Measurements from ENCODE around the gene MARVELD1. TPM values are rescaled to one million over a fixed set of nuclear protein-coding genes. Genes with fewer than 3 reads are reported as not detected.

The MARVELD1 gene
- total RNA-seq, 2 donors from 2014 or later, result 2.0 TPM

GRCh38 chr10:97708976-97709946 is 4.3 kb upstream of the MARVELD1 start:
- no peak overlapping the region for H3K27ac Mint-ChIP-seq
- ATAC-seq (replicated peaks), result no peak

DNA sequence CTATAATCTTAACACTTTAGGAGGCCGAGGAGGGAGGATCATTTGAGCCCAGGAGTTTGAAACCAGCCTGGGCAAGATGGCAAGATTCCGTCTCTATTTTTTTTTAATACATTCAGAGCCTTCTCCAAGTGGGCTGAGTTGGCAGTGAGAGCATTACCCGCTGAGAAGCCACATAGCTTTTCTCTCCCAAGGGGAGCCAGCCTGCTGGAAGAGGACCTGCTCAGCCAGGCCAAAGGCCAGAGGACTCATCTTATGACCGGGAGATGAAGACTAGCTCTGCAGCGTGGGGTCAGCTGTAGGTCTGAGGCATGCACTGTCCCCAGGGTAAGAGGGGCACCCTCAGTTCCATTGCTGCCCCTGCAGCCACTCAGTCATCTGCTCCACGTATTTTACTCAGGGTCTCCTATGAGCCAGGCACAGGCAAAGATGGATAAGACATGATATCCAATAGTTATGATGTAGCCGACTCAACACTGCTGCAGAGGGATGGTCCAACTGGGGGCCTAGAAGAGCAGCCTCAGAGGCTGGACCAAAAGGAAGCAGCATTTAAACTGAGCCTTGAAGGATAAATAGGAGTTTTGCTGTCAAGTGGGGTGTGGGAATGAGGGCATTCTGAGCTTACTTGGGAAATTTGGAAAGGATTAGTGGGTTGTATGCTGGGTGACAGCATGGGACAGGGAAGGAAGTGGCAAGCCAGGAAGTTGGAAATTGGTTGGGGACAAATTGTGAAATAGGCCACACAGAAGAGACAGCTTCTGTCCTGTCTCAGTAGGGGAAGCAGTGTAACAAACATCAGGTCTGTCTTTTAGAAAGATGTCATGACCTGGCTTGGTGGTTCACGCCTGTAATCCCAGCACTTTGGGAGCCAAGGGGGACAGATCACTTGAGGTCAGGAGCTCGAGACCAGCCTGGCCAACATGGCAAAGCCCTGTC is 1.6 kb upstream of the MARVELD1 start:
- peak overlapping the region; percentile 26 for H3K27ac Mint-ChIP-seq
- H3K9me3 Mint-ChIP-seq, result no peaks in the 10 kb centered on the region
- H3K4me3 Mint-ChIP-seq, result peak overlapping the region; percentile 83
- ATAC-seq (replicated peaks), result no peak
- H3K4me1 Mint-ChIP-seq, result no peaks in the 10 kb centered on the region
- H3K27me3 Mint-ChIP-seq, result peaks cover 10% of the 10 kb centered on the region
- H3K36me3 Mint-ChIP-seq (ENCODE audit: low read depth), result no peaks in the 10 kb centered on the region

More at GRCh38 chr10:97708976-97709946, 4.3 kb upstream of the MARVELD1 start:
- H3K4me3 Mint-ChIP-seq, result no peak overlapping the region
- H3K27me3 Mint-ChIP-seq, result peaks cover 10% of the 10 kb centered on the region
- H3K4me1 Mint-ChIP-seq, result no peaks in the 10 kb centered on the region
- H3K36me3 Mint-ChIP-seq (ENCODE audit: low read depth), result no peaks in the 10 kb centered on the region
- H3K9me3 Mint-ChIP-seq, result no peaks in the 10 kb centered on the region

GRCh38 chr10:97713826-97714400 is 383 bp downstream of the MARVELD1 start:
- Mint-ChIP-seq H3K27me3 (peaks cover 10% of the 10 kb centered on the region), H3K27ac (peak overlapping the region; percentile 49), H3K4me1 (no peaks in the 10 kb centered on the region), H3K4me3 (peak overlapping the region; percentile 83), H3K9me3 (no peaks in the 10 kb centered on the region), H3K36me3 (ENCODE audit: low read depth) (no peaks in the 10 kb centered on the region)
- ATAC-seq (replicated peaks), result peak; percentile 84

- H3K36me3 Mint-ChIP-seq (ENCODE audit: low read depth), result no peaks in the 10 kb centered on the region
- H3K27me3 Mint-ChIP-seq, result peaks cover 4% of the 10 kb centered on the region
- H3K4me3 Mint-ChIP-seq, result peak overlapping the region; percentile 83
- H3K9me3 Mint-ChIP-seq, result no peaks in the 10 kb centered on the region
- H3K27ac Mint-ChIP-seq, result peak overlapping the region; percentile 49
- ATAC-seq (replicated peaks), result peak; percentile 38
- H3K4me1 Mint-ChIP-seq, result no peaks in the 10 kb centered on the region
These were observed 1.1 kb downstream of the MARVELD1 start for GRCh38 chr10:97714401-97715258.

DNA sequence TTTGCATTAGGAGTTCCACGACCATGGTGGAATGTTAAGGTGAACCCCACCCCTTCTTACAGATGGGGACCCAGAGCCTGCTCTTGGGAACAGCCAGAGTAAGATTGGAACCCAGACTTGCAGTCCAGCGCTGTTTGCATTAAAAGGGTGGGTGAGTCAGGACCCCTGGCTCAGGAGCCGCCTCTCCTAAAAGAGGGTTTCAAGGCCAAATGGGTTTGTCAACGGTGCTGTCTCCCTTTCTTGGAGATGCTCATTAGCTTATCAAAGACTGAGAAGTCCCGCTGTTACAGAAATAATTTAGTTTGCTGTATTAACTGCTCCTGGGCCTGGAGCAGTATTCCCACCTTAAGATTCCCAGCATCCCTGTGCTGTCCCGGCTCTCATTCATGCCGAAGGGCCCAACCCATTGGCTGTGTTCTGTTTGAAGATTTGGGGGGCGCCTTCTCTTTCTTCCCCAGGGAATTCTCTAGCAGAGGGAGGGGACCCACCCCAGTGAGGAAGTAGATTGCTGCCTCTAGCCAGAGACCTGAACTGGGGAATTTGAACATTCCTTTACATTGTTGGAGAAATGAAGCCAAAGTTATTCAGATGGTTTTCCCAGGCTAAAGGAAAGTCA is 1.8 kb downstream of the MARVELD1 start:
- Mint-ChIP-seq H3K27me3 (peaks cover 4% of the 10 kb centered on the region), H3K4me1 (no peaks in the 10 kb centered on the region), H3K4me3 (peak overlapping the region; percentile 83), H3K27ac (no peak overlapping the region), H3K9me3 (no peaks in the 10 kb centered on the region), H3K36me3 (ENCODE audit: low read depth) (no peaks in the 10 kb centered on the region)
- no peak for ATAC-seq (replicated peaks)

GRCh38 chr10:97717627-97718026 is 4.1 kb downstream of the MARVELD1 start:
- Mint-ChIP-seq H3K4me1 (no peaks in the 10 kb centered on the region), H3K36me3 (ENCODE audit: low read depth) (no peaks in the 10 kb centered on the region), H3K4me3 (no peak overlapping the region), H3K27ac (no peak overlapping the region), H3K27me3 (no peaks in the 10 kb centered on the region), H3K9me3 (no peaks in the 10 kb centered on the region)
- no peak for ATAC-seq (replicated peaks)

DNA sequence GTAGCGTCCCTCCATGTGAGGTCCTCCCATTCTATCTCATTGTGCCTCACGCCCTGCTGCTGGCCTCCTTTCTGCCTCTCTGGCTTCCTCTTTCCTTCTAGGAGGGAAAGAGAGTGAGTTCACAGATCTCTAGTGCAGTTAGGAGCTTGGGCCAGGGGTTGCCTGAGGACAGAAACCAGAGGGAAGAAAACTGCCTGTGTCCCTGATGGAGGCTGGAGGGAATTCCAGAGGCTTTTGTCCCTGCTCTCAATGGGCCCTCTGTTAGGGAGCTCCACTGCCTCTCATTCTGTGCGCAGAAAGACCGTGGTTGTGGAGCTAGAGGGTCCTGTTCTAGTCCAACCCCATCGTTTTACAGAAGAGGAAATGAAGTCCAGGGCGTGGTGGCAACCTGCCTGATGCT is 4.6 kb downstream of the MARVELD1 start:
- H3K36me3 Mint-ChIP-seq (ENCODE audit: low read depth), result no peaks in the 10 kb centered on the region
- H3K4me3 Mint-ChIP-seq, result no peak overlapping the region
- ATAC-seq (replicated peaks), result no peak
- H3K27me3 Mint-ChIP-seq, result no peaks in the 10 kb centered on the region
- no peaks in the 10 kb centered on the region for H3K9me3 Mint-ChIP-seq
- no peak overlapping the region for H3K27ac Mint-ChIP-seq
- no peaks in the 10 kb centered on the region for H3K4me1 Mint-ChIP-seq

GRCh38 chr10:97718659-97719142 is 5.2 kb downstream of the MARVELD1 start:
- Mint-ChIP-seq H3K9me3 (no peaks in the 10 kb centered on the region), H3K4me1 (no peaks in the 10 kb centered on the region), H3K27ac (no peak overlapping the region), H3K27me3 (no peaks in the 10 kb centered on the region), H3K4me3 (no peak overlapping the region), H3K36me3 (ENCODE audit: low read depth) (no peaks in the 10 kb centered on the region)
- ATAC-seq (replicated peaks), result no peak

DNA sequence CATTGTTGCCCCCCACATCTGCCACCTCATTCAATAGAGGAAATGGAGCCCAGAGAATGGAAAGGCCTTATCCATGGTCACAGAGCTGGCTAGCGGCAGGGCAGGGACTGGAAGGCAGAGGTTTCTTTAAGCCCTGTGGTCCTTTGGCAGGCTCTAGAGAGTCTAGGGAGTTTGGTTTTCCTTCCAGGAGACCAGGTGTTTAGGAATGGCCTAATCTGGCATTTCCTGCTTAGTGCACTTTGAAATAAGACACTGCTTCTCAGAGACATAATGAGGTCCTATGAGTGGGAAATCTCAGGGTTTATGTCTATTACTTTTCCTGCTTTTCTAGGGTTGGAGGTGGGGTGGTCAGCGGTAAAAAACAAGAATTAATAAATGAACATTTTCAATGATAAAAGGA is 6.1 kb downstream of the MARVELD1 start:
- H3K27ac Mint-ChIP-seq, result no peak overlapping the region
- ATAC-seq (replicated peaks), result no peak
- no peak overlapping the region for H3K4me3 Mint-ChIP-seq
- no peaks in the 10 kb centered on the region for H3K4me1 Mint-ChIP-seq
- H3K9me3 Mint-ChIP-seq, result no peaks in the 10 kb centered on the region
- no peaks in the 10 kb centered on the region for H3K27me3 Mint-ChIP-seq
- H3K36me3 Mint-ChIP-seq (ENCODE audit: low read depth), result no peaks in the 10 kb centered on the region

GRCh38 chr10:97721871-97722780 is 8.6 kb downstream of the MARVELD1 start:
- ATAC-seq (replicated peaks), result no peak
- Mint-ChIP-seq H3K27ac (peak overlapping the region; percentile 72), H3K36me3 (ENCODE audit: low read depth) (no peaks in the 10 kb centered on the region), H3K27me3 (no peaks in the 10 kb centered on the region), H3K9me3 (no peaks in the 10 kb centered on the region), H3K4me3 (no peak overlapping the region), H3K4me1 (no peaks in the 10 kb centered on the region)

DNA sequence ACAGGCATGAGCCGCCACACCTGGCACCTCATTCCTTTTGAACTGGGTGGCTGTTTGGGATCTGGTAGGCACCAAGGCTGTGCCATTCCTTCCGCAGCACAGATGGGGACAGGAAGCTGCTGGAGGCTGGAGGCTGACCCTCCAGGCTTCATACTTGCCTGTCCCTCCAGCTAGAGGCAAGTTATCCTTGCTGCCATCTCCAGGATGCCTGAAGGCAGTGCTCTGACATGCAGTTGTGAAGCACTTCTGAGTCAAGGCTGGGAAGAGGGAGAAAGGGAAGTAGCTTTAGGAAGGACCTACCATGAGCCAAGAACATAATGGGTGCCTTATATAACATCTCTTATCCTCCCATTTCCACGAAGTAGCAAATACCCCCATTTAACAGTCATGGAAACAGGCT is 9.5 kb downstream of the MARVELD1 start:
- Mint-ChIP-seq H3K36me3 (ENCODE audit: low read depth) (no peaks in the 10 kb centered on the region), H3K27ac (no peak overlapping the region), H3K27me3 (no peaks in the 10 kb centered on the region), H3K9me3 (no peaks in the 10 kb centered on the region), H3K4me1 (no peaks in the 10 kb centered on the region), H3K4me3 (no peak overlapping the region)
- ATAC-seq (replicated peaks), result no peak

GRCh38 chr10:97724341-97724941 is 10.9 kb downstream of the MARVELD1 start:
- no peak for ATAC-seq (replicated peaks)

More at GRCh38 chr10:97724341-97724941, 10.9 kb downstream of the MARVELD1 start:
- Mint-ChIP-seq H3K27ac (no peak overlapping the region), H3K9me3 (no peaks in the 10 kb centered on the region), H3K4me1 (no peaks in the 10 kb centered on the region), H3K27me3 (peaks cover 5% of the 10 kb centered on the region), H3K4me3 (no peak overlapping the region), H3K36me3 (ENCODE audit: low read depth) (no peaks in the 10 kb centered on the region)

Data from activated T-helper 17 cell treated with anti-CD3 and anti-CD28 coated beads, Interleukin-2, amount 50 U/mL, for 72 hours (primary cell).